ENCODE data around the gene LZTS2. TPM values are rescaled to one million over a fixed set of nuclear protein-coding genes. Genes with fewer than 3 reads are reported as not detected.
A peak's percentile ranks its signal among the peaks of the same experiment; 100 is the strongest.

The LZTS2 gene
- total RNA-seq, 1 experiment from 2014 or later = 58.3 TPM

GRCh38 chr10:101028446-101029337 lies 29.1 kb downstream of the LZTS2 start:
- no peaks in the 10 kb centered on the region for H3K9me2 ChIP-seq (replicated peaks; ENCODE audit: low read length)
- H3K4me2 ChIP-seq (ENCODE audit: low read length) = no peak overlapping the region
- intact Hi-C loops (cut with micrococcal nuclease) = no loop called here
- no peaks in the 10 kb centered on the region for H4K20me1 ChIP-seq (ENCODE audit: low read length)
- DNase-seq (no peak), ATAC-seq (no peak)
- peaks cover 8% of the 10 kb centered on the region for H3K79me2 ChIP-seq (ENCODE audit: low read length)
- no peaks in the 10 kb centered on the region for H3K36me3 ChIP-seq (ENCODE audit: low read depth, low read length)
- TF ChIP-seq EZH2 (IDR thresholded peaks at IDR 0.05; ENCODE audit: low read length, unreplicated experiment) (no peak), EZH2phosphoT487 (IDR thresholded peaks at IDR 0.05; ENCODE audit: borderline replicate concordance, low read length) (no peak)
- TF ChIP-seq, protein P1, sequence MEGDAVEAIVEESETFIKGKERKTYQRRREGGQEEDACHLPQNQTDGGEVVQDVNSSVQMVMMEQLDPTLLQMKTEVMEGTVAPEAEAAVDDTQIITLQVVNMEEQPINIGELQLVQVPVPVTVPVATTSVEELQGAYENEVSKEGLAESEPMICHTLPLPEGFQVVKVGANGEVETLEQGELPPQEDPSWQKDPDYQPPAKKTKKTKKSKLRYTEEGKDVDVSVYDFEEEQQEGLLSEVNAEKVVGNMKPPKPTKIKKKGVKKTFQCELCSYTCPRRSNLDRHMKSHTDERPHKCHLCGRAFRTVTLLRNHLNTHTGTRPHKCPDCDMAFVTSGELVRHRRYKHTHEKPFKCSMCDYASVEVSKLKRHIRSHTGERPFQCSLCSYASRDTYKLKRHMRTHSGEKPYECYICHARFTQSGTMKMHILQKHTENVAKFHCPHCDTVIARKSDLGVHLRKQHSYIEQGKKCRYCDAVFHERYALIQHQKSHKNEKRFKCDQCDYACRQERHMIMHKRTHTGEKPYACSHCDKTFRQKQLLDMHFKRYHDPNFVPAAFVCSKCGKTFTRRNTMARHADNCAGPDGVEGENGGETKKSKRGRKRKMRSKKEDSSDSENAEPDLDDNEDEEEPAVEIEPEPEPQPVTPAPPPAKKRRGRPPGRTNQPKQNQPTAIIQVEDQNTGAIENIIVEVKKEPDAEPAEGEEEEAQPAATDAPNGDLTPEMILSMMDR (conservative IDR thresholded peaks at IDR 0.05; ENCODE audit: low read depth, low read length) = no peak
- H3K9me3 ChIP-seq (ENCODE audit: low read length) = no peaks in the 10 kb centered on the region
- no TSS peak for BruUV-seq (replicated peaks)
- H2AFZ ChIP-seq (ENCODE audit: low read length) = no peak overlapping the region
- no peak overlapping the region for H3K27ac ChIP-seq (ENCODE audit: low read length)
- H3K4me3 ChIP-seq (ENCODE audit: low read length) = no peak overlapping the region
- peaks cover 8% of the 10 kb centered on the region for H3K4me1 ChIP-seq (ENCODE audit: insufficient read depth, low read length)
- H3K27me3 ChIP-seq (ENCODE audit: low read length) = no peaks in the 10 kb centered on the region
- ChIA-PET POLR2A (ENCODE audit: unreplicated experiment) (interaction anchor here (0.8 kb wide), 1 partner anchor 24 kb away, joined by 3 read pairs; no protein-coding TSS in a partner anchor), CTCF (no interaction called here)
- no peak overlapping the region for H3K9ac ChIP-seq (ENCODE audit: low read length)
- H3F3A ChIP-seq (ENCODE audit: low read length, unreplicated experiment) = no peaks in the 10 kb centered on the region

DNA sequence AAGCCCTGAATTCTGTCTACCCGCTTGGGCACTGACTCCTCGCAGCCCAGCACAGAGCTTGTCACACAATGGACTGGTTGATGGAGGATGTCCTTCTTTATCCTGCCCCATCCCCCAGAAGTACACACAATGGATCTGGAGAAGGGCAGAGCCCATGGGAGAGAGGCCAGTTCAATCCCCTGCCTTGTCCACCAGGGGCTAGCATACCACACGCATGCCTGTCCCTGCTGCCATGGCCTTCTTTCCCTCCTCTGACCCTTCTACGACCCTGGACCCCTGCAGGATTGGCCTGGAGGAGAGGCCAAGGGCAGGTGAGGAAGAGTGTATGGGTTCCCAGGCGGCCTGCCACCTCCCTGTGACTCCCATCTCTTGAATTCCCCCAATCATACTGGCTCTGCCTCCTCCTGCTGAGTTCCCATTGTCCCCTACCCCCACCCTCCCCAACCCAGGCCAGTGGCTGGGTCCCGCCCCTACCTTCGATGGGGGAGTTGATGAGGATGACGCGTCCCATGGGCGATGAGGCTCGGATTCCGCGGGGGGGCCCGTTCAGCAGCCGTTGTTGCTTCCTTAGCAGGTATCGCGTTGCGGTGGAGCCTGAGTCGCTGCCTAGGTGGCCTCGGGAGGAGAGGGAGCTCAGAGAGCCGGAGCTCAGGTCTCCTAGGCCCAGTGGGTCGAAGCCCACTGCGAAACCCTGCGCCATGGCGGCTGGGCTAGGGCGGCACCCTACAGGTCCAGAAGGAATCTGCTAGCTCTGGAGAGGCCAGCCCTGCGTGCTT lies 30.1 kb downstream of the LZTS2 start:
- BruUV-seq (replicated peaks) = no TSS peak
- Histone ChIP-seq H3K9me2 (replicated peaks; ENCODE audit: low read length) (no peaks in the 10 kb centered on the region), H3K4me2 (ENCODE audit: low read length) (0 out of 2 replicates have a peak overlapping the region, but pooled peaks have one; percentile 96), H3K9ac (ENCODE audit: low read length) (no peak overlapping the region), H3K27ac (ENCODE audit: low read length) (no peak overlapping the region), H3K36me3 (ENCODE audit: low read depth, low read length) (no peaks in the 10 kb centered on the region; the same call in 1 of the 2 replicates), H3K9me3 (ENCODE audit: low read length) (no peaks in the 10 kb centered on the region), H2AFZ (ENCODE audit: low read length) (no peak overlapping the region), H3K4me1 (ENCODE audit: insufficient read depth, low read length) (peaks cover 8% of the 10 kb centered on the region), H3K27me3 (ENCODE audit: low read length) (no peaks in the 10 kb centered on the region), H3K4me3 (ENCODE audit: low read length) (no peak overlapping the region), H4K20me1 (ENCODE audit: low read length) (no peaks in the 10 kb centered on the region), H3K79me2 (ENCODE audit: low read length) (peaks cover 16% of the 10 kb centered on the region), H3F3A (ENCODE audit: low read length, unreplicated experiment) (no peaks in the 10 kb centered on the region)
- DNase-seq = no peak
- CTCF ChIA-PET = no interaction called here
- intact Hi-C loops (cut with micrococcal nuclease) = no loop called here
- TF ChIP-seq EZH2phosphoT487 (IDR thresholded peaks at IDR 0.05; ENCODE audit: borderline replicate concordance, low read length) (no peak), EZH2 (IDR thresholded peaks at IDR 0.05; ENCODE audit: low read length, unreplicated experiment) (no peak)
- TF ChIP-seq, protein P1 (conservative IDR thresholded peaks at IDR 0.05; ENCODE audit: low read depth, low read length) = no peak
- no peak for ATAC-seq
- POLR2A ChIA-PET (ENCODE audit: unreplicated experiment) = interaction anchor here (0.8 kb wide), 1 partner anchor 23 kb away, joined by 3 read pairs; no protein-coding TSS in a partner anchor

All from PC-3 (cell line).